Measurements from ENCODE around the gene DNAJC17. TPM values are rescaled to one million over a fixed set of nuclear protein-coding genes. Genes with fewer than 3 reads are reported as not detected.

DNAJC17 gene
- total RNA-seq, 1 experiment from 2014 or later = 75.8 TPM

GRCh38 chr15:40841741-40842140, 34.5 kb upstream of the DNAJC17 start:
- Histone ChIP-seq H3K4me3 (no peak overlapping the region), H3K9me3 (no peaks in the 10 kb centered on the region), H3K27me3 (no peaks in the 10 kb centered on the region), H3K36me3 (no peaks in the 10 kb centered on the region)
- DNase-seq = no peak

- H3K36me3 ChIP-seq = no peaks in the 10 kb centered on the region
- no peak overlapping the region for H3K4me3 ChIP-seq
- no peaks in the 10 kb centered on the region for H3K9me3 ChIP-seq
- no peaks in the 10 kb centered on the region for H3K27me3 ChIP-seq
- no peak for DNase-seq
Observed at GRCh38 chr15:40838756-40839155, 31.5 kb upstream of the DNAJC17 start.

DNA sequence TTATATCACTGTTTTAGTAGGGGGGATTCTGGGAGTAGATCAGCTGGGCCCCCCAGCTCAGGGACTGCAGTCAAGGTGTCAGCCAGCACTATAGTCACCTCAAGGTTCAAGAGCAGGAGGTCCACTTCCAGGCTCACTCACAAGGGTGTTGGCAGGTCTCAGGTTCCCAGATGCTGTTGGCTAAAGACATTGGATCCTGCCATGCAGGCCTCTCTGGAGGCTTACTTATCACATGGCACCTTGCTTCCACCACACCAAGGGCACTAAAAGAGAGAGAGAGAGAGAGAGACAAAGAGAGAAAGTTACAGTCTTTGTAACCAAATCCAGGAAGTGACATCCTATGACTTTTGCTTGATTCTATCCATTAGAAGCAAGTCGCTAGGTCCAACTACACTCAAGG, 28.7 kb upstream of the DNAJC17 start:
- Histone ChIP-seq H3K9me3 (no peaks in the 10 kb centered on the region), H3K4me3 (no peak overlapping the region), H3K27me3 (no peaks in the 10 kb centered on the region), H3K36me3 (no peaks in the 10 kb centered on the region)
- DNase-seq = no peak

- no peaks in the 10 kb centered on the region for H3K27me3 ChIP-seq
- DNase-seq = no peak
- H3K4me3 ChIP-seq = no peak overlapping the region
- H3K36me3 ChIP-seq = no peaks in the 10 kb centered on the region
- H3K9me3 ChIP-seq = no peaks in the 10 kb centered on the region
Observed at GRCh38 chr15:40832903-40833302, 25.6 kb upstream of the DNAJC17 start.

DNA sequence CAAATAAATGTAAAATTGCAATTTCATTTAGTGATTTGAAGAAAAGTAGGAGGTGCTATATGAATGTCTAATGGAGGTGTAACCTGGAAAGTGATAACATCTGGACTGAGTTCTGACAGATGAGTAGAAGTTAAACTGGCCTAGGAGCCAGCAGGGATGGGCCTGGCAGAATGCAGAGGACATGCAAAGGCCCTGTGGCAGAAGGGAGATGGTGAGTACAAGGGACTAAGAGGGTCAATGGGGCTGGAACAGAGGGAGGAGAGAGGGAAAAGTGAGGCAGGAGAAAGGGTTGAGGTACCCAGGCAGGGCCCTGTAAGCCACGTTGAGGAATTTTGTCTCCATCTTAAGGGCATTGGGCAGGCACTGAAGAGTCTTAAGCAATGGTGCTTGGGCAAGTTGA, 24.6 kb upstream of the DNAJC17 start:
- Histone ChIP-seq H3K4me3 (no peak overlapping the region), H3K36me3 (no peaks in the 10 kb centered on the region), H3K9me3 (no peaks in the 10 kb centered on the region), H3K27me3 (no peaks in the 10 kb centered on the region)
- DNase-seq = no peak

DNA sequence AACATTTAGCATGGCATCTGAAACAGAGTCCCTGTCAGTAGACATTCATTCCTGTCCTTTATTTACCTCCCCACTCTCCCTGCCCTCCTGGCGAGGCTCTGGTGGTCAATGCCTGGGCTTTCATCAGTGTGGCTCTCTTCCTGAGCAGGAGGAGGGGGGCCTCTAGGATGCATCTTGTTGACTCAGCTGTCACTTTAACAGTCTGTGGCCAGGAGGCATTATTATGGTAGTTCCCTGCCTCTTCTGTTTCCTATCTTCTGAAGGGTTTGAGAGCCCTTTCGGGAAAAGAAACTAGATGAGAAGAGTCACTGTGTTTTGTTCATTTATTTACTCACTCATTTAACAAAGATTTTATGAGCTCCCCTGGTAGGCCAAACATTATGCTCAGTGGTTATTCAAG, 23.6 kb upstream of the DNAJC17 start:
- no peaks in the 10 kb centered on the region for H3K27me3 ChIP-seq
- H3K36me3 ChIP-seq = no peaks in the 10 kb centered on the region
- DNase-seq = no peak
- H3K4me3 ChIP-seq = no peak overlapping the region
- no peaks in the 10 kb centered on the region for H3K9me3 ChIP-seq

DNA sequence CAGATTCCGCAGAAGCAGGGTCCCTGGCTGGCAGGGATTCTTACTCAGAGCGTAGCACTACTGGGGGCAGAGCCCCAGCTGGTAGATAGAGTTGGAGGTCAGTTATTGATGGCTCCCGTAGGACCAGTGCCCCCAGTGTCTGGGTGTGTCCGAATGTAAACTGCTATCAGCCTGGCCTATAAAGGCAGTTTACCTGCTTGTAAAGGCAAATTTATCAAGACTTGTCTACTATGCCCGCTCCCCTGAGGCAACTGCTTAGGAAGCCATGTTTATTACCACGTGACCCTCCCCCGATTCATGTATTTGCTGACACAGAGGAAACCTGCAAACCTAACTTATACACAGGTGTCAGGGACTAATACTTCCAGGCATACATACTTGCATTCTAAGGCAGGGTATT, 21.8 kb upstream of the DNAJC17 start:
- Histone ChIP-seq H3K9me3 (no peaks in the 10 kb centered on the region), H3K27me3 (no peaks in the 10 kb centered on the region), H3K4me3 (no peak overlapping the region), H3K36me3 (no peaks in the 10 kb centered on the region)
- no peak for DNase-seq

- no peak within 1 kb of the TSS for H3K4me3 ChIP-seq
- DNase-seq = no peak
- H3K27me3 ChIP-seq = no peaks in the 10 kb centered on the region
- no peaks in the 10 kb centered on the region for H3K36me3 ChIP-seq
- H3K9me3 ChIP-seq = no peaks in the 10 kb centered on the region
Observed at GRCh38 chr15:40828447-40829036, 21.3 kb upstream of the DNAJC17 start, which contains the start of gene PPP1R14D. Gene PPP1R14D, minus strand, starts transcription at chr15:40828708. Its CDS starts 67 bp downstream, at chr15:40828641.

- no peaks in the 10 kb centered on the region for H3K36me3 ChIP-seq
- no peaks in the 10 kb centered on the region for H3K27me3 ChIP-seq
- H3K9me3 ChIP-seq = no peaks in the 10 kb centered on the region
- no peak overlapping the region for H3K4me3 ChIP-seq
- DNase-seq = no peak
Observed at GRCh38 chr15:40826423-40827075, 19.3 kb upstream of the DNAJC17 start.

GRCh38 chr15:40825661-40826422, 18.6 kb upstream of the DNAJC17 start:
- Histone ChIP-seq H3K36me3 (no peaks in the 10 kb centered on the region), H3K27me3 (no peaks in the 10 kb centered on the region), H3K9me3 (no peaks in the 10 kb centered on the region), H3K4me3 (no peak overlapping the region)
- peak; percentile 50 for DNase-seq

DNA sequence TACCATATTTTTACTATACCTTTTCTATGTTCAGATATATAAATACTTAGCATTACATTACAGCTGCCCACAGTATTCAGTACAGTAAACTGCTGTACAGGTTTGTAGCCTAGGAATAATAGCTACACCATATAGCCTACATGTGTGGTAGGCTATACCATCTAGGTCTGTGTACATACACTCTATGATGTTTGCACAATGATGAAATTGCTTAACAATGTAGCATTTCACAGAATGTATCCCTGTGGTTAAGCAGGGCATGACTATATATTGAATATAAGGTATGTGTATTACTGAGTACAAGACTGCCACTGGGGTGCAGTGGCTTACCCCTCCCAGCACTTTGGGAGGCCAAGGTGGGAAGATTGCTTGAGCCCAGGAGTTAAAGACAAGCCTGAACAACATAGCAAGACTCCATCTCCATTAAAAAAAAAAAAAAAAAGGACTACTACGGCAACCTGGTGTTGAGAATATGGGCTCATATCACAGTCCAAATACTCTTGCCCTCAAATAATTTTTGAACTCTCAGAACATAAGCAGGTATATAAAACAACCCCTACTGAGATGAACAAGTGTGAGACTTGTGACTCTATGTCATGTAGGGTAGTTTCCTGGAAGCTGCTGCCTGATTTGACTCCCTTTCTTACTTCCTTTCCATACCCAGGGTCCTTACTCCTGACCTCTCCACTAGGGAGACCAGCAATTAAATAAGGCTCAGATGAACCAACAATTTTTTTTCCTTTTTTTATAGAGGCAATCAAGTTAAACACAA, 16.5 kb upstream of the DNAJC17 start:
- DNase-seq = no peak
- no peaks in the 10 kb centered on the region for H3K9me3 ChIP-seq

DNA sequence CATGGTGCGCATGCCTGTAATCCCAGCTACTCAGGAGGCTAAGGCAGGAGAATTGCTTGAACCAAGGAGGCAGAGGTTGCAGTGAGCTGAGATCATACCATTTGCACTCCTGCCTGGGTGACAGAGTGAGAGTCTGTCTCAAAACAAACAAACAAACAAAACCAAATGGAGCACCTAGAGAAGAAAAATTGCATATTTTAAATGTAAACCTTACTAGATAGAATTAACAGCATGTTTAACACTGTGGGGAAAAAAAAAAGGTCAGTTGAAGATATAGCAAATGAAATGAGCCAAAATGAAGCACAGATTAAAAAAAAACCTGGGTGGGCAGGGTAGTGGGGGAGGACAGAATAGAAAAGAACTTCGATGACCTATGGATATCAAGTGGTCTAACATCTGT, 13.9 kb upstream of the DNAJC17 start:
- no peak for DNase-seq
- Histone ChIP-seq H3K36me3 (no peaks in the 10 kb centered on the region), H3K4me3 (no peak overlapping the region), H3K9me3 (no peaks in the 10 kb centered on the region), H3K27me3 (no peaks in the 10 kb centered on the region)

More for the DNA sequence above, 16.5 kb upstream of the DNAJC17 start:
- Histone ChIP-seq H3K27me3 (no peaks in the 10 kb centered on the region), H3K4me3 (no peak overlapping the region), H3K36me3 (no peaks in the 10 kb centered on the region)

DNA sequence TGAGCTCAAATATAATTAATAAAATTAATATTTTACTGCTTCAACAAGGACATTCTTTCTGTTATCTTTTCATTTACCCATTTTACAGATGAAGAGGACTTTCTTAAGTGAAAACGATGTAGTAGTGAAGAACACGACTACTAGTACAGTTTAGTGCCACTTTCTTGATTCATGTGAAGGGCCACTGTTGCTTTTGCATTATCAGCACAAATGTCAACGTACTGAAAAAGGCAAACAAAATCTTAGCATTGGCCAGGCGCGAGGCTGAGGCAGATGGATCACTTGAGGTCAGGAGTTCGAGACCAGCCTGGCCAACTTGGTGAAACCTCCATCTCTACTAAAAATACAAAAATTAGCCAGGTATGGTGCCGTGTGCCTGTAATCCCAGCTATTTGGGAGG, 11.8 kb upstream of the DNAJC17 start:
- Histone ChIP-seq H3K27me3 (no peaks in the 10 kb centered on the region), H3K4me3 (no peak overlapping the region), H3K36me3 (no peaks in the 10 kb centered on the region), H3K9me3 (no peaks in the 10 kb centered on the region)
- no peak for DNase-seq

DNA sequence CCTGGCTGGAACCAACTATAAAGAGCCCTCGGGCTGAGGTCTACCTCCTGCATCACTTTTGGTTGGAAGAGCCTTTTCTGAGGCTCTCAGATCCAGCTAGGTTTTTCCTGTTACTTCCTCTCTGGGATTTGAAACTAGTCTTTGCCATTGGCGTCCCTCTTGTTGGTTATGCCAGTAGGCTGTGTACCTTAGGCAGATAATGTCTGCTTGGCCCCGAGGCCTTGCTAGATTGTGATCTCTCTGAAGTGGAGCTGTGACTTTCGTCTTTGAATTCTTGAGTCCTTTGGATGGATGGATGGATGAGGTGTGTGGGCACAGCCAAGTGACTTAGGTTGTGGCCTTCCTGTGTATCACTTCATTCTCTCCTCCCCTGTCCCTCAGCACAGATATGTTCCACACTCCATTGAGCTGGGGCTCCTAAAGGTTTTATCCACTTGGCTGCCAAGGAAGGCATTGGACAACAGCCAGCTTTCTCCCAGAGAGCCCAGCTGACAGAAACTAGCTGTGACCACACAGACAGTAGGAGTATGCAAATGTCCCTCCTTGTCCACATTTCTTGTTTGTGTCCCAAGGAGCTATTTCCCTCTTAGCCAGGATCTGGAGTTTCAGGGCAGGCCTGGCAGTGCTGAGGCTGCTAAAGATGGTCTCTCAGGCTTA, 7.9 kb upstream of the DNAJC17 start:
- H3K27me3 ChIP-seq = no peaks in the 10 kb centered on the region
- DNase-seq = no peak
- no peak overlapping the region for H3K4me3 ChIP-seq
- no peaks in the 10 kb centered on the region for H3K36me3 ChIP-seq
- H3K9me3 ChIP-seq = no peaks in the 10 kb centered on the region

- H3K4me3 ChIP-seq = no peak overlapping the region
- no peak for DNase-seq
Observed at GRCh38 chr15:40812721-40813425, 5.6 kb upstream of the DNAJC17 start.

GRCh38 chr15:40808861-40809450, 1.7 kb upstream of the DNAJC17 start:
- Histone ChIP-seq H3K36me3 (no peaks in the 10 kb centered on the region), H3K4me3 (no peak overlapping the region), H3K27me3 (no peaks in the 10 kb centered on the region), H3K9me3 (no peaks in the 10 kb centered on the region)
- no peak for DNase-seq

More at GRCh38 chr15:40812721-40813425, 5.6 kb upstream of the DNAJC17 start:
- no peaks in the 10 kb centered on the region for H3K9me3 ChIP-seq
- H3K36me3 ChIP-seq = no peaks in the 10 kb centered on the region
- no peaks in the 10 kb centered on the region for H3K27me3 ChIP-seq
